ENCODE data around the gene MSMO1.

The MSMO1 gene

DNA sequence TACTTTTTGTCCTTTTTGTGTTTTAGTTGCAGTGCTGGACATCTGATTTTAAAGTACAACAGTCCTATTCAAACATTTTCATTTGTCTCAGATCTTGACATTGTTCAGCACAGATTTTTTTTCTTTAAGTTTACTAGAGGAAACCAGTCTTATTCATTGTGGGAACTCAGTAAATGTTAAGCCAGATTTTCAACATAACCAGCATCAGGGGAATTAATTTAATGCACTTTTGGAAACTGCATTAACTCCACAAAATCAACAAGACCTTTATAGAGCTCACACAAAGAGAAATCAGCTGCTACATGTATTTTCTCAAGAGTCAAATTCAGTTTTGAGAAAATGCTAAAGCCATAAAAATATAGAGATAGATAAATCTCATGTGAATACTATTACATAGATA lies 61.3 kb downstream of the MSMO1 start:
- DNase-seq (ENCODE audit: low read depth, low spot score) = no peak

Measured in smooth muscle cell of the brain vasculature (primary cell).